NCI-H69 (cell line): ENCODE data around the gene FSTL1.
"Not testable (repeated sequence)": the region's sequence is repeated elsewhere in the genome, so short reads cannot be mapped to it uniquely, and the experiment has no call there.

Experiments
- DNase-seq: peaks from one replicate; lab custom pipeline; 2025; lab: John Stamatoyannopoulos, UW

Gene FSTL1

GRCh38 chr3:120418446-120418845 lies 32.3 kb downstream of the FSTL1 start:
- no peak for DNase-seq

DNA sequence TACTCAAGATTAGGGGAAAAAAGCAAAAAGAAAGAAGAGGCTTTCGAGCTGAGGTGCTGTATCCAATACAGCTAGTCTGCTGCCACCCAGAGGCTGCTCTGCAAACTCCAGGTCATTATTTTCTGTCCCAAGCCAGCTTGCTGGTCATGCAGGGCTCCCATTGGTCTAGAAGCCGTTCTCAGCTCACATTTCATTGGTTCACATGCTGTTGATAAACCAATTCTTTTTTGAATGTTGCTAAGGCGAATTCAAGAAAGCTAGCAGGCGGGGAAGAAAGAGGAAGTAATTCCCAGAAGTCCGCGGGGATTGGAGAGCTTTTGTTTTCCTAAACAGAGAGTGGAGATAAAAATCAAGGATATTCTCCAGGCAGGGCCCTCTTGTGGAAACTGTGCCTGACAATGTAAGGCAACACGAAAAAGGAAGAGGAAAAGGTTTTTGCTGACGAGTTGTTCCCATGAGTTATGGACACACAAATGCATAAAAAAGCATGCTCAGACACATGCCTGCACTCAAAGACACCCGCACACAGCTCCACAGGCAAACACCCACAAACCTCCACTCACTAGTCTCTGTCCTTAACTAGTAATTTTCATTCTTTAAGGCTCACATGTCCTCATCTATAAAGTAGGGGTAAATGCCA lies 33.4 kb downstream of the FSTL1 start:
- peak; percentile 92 for DNase-seq

DNA sequence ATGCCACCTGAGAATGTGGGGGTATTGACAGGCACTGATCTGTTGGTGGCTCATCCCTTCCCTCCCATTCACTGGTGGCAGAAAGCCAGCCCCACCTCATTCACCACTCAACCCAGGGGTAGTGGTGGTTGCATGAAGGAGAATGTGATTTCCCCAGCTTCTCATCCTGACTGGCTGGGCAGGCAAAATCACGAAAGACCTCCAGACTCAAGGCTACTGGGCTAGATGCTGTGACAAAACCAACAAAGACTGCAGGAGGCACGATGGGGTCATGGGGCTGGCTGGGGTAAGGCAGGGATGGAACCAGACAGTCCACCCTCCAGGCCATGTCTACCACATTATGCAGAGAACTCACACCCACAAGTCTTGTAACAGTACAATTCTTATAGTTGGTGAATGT lies 33.9 kb downstream of the FSTL1 start:
- DNase-seq = peak; percentile 32

GRCh38 chr3:120415756-120416155 lies 35.0 kb downstream of the FSTL1 start:
- DNase-seq = no peak

DNA sequence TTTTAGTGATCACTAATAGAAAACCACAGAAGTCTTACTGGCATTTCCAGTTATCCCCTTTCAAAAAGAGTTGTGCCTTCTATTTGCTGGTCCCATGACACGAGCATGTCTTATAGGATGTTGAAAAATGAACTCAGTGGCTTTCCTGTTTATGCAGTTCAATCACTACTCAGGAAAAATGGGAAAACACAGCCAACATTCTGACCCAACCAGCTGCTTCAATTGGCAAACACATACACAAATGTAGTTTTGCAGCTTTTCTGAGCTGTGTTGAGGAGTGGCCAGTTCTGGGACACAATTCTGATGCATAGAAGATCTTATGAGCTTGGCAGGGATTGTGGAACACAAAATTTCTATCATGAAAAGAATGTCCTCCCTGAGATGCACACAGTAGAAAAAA lies 40.3 kb downstream of the FSTL1 start:
- no peak for DNase-seq

DNA sequence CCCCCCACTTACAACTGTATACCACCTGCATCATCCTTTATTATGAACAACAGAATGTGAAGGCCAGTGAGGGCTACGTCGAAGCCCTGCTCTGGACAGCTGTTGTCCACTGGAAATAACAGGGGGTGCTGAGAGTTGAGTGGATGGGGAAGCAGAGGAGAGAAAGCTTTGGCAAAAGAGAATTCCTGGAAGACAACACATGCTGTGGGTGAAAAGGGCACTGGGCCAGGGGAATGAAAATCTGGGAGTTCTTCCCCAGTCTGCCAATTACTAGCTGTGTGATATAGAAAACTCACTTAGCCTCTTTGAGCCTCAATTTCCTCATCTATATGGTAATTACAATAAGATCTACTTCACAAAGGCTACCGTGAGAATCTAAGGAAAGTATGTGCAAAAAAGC lies 40.7 kb downstream of the FSTL1 start:
- DNase-seq = no peak

- DNase-seq = no peak
Observed at GRCh38 chr3:120407508-120408287, 43.1 kb downstream of the FSTL1 start.

GRCh38 chr3:120404876-120405275 lies 45.9 kb downstream of the FSTL1 start:
- DNase-seq = no peak

GRCh38 chr3:120402257-120402656 lies 48.5 kb downstream of the FSTL1 start:
- no peak for DNase-seq

DNA sequence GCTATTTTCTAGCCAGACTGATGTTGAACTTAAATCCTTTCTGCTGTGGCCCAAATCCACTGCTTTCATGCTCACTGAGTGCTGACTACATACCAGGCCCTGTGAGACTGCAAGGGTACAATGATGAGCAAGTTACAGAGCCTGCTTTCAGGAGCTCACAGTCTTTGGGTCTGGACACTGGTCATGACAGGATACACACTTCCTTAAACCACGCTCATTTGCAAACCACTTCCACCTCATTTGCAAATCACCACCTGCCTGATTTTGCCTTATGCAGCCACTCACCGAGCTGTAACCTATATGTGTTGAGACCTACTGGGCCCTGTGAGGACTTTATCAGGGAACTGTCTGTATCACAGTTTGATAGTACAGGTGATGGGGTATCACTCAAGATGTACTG lies 51.4 kb downstream of the FSTL1 start:
- DNase-seq = no peak

GRCh38 chr3:120396469-120396868 lies 54.3 kb downstream of the FSTL1 start:
- no peak for DNase-seq

- no peak for DNase-seq
Observed at GRCh38 chr3:120394347-120394746, 56.4 kb downstream of the FSTL1 start.

- no peak for DNase-seq
Observed at GRCh38 chr3:120393761-120394160, 57.0 kb downstream of the FSTL1 start.

GRCh38 chr3:120393243-120393642 lies 57.5 kb downstream of the FSTL1 start:
- DNase-seq = no peak

DNA sequence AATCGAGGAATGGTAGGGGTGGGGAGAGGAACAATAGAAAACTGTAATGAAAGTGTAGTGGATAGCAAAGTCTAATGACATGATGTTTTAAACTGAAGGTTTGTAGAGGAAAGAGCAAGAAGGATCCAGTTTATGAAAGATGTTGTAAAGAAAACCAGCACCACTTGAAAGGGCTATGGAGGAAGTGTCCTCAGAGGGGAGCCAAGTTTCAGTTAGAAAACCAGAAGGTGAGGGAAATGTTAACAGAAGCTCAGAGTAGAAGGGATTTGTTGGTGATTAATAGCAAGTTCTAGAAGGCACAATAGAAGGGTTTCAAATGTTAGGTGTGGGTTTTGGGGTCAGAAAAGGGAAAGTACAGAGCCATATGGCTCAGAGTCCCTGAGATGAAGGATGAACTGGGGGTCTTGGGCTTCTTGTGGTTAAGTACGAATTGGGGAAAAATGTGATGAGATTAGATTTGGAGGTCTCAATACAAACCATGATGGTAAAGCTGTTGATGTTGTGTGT lies 67.8 kb downstream of the FSTL1 start:
- DNase-seq = no peak

GRCh38 chr3:120381503-120381902 lies 69.3 kb downstream of the FSTL1 start:
- DNase-seq = no peak

DNA sequence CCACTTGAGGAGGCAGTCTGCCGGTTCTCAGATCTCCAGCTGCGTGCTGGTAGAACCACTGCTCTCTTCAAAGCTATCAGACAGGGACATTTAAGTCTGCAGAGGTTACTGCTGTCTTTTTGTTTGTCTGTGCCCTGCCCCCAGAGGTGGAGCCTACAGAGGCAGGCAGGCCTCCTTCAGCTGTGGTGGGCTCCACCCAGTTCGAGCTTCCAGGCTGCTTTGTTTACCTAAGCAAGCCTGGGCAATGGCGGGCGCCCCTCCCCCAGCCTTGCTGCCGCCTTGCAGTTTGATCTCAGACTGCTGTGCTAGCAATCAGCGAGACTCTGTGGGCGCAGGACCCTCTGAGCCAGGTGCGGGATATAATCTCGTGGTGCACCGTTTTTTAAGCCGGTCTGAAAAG lies 72.8 kb downstream of the FSTL1 start:
- DNase-seq = not testable (repeated sequence)

GRCh38 chr3:120370463-120370862 lies 80.3 kb downstream of the FSTL1 start:
- DNase-seq = no peak

- DNase-seq = no peak
Observed at GRCh38 chr3:120369037-120369467, 81.7 kb downstream of the FSTL1 start.

- DNase-seq = no peak
Observed at GRCh38 chr3:120368172-120368571, 82.6 kb downstream of the FSTL1 start.

DNA sequence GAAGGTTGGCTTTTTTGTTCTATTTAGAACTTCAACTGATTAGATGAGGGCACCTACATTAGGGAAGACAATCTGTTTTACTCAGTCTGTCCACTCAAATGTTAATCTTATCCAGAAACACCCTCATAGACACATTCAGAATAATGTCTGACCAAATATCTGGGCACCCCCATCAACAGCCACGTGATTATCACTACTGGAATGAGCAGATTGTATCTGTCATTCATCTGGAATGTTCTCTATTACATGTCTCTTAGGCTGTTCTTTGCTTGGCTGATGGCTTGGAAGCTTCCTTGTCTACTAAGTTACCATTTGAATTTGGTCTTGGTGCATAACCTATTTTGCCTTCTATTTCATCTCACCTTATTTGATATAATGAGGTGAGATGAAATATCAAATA lies 86.0 kb downstream of the FSTL1 start:
- no peak for DNase-seq

DNA sequence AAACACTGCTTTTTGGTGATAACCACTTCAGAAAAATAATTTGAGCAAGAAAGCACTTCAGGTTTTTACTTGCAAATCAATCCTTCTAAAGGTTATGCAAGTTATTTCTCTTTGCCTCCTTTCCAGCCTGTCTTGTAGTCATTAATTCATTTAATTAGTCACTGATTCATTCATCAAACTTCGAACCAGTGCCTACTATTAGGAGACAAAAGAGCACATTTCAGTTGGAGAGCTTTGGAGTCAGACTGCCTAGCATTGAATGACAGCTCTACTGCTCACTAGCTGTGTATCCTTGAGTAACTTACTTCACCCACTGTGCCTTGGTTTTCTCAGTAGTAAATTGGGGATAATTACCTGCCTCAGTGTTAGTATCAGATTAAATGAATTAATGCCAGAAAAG lies 86.7 kb downstream of the FSTL1 start:
- no peak for DNase-seq

DNA sequence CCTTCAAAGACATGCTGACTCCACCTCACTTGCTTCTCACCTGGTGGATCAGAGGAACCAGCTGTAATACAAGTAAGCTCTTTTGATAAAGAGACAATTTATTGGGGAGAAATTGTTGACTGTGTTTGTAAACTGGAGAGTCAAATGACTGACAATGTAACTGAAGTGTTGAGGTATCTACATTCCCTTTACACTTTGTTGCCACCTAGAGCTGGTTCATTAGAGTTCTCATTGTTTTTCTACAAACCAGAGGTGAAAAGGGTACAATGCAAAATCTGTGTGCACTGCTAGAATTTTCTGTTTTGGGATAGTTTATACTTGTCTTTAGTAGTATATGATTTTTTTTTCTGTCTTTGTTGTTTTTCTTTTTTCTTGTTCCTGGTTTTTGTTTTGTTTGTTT lies 93.0 kb downstream of the FSTL1 start:
- no peak for DNase-seq

GRCh38 chr3:120355486-120355885 lies 95.3 kb downstream of the FSTL1 start:
- DNase-seq = no peak
